Suppressor macrophage treated with lipopolysaccharide for 4 hours (primary cell): ENCODE data around the gene GLCE.
"Not testable (repeated sequence)": the region's sequence is repeated elsewhere in the genome, so short reads cannot be mapped to it uniquely, and the experiment has no call there.

Experiments
- DNase-seq: peaks from one replicate; pipeline ENCODE4 v3.0.0-alpha.2; 2020

The GLCE gene

GRCh38 chr15:69277316-69277715 is 116.9 kb downstream of the GLCE start:
- no peak for DNase-seq

- no peak for DNase-seq
Measured at GRCh38 chr15:69279636-69280035, 119.2 kb downstream of the GLCE start.

GRCh38 chr15:69280783-69281182 is 120.3 kb downstream of the GLCE start:
- DNase-seq: no peak

GRCh38 chr15:69282104-69282743 is 121.8 kb downstream of the GLCE start:
- DNase-seq: no peak

- no peak for DNase-seq
Measured at GRCh38 chr15:69285834-69286233, 125.4 kb downstream of the GLCE start.

- DNase-seq: no peak
Measured at GRCh38 chr15:69288011-69288410, 127.6 kb downstream of the GLCE start.

- no peak for DNase-seq
Measured at GRCh38 chr15:69288531-69289341, 128.3 kb downstream of the GLCE start.

GRCh38 chr15:69289342-69290146 is 129.1 kb downstream of the GLCE start:
- DNase-seq: no peak

- DNase-seq: no peak
Measured at GRCh38 chr15:69290346-69291164, 130.1 kb downstream of the GLCE start.

- DNase-seq: not testable (repeated sequence)
Measured at GRCh38 chr15:69291651-69292050, 131.2 kb downstream of the GLCE start.

- DNase-seq: no peak
Measured at GRCh38 chr15:69292826-69293420, 132.5 kb downstream of the GLCE start.

- DNase-seq: no peak
Measured at GRCh38 chr15:69293741-69294615, 133.5 kb downstream of the GLCE start.

GRCh38 chr15:69296606-69297005 is 136.2 kb downstream of the GLCE start:
- no peak for DNase-seq

- DNase-seq: no peak
Measured at GRCh38 chr15:69297642-69298353, 137.4 kb downstream of the GLCE start.

- DNase-seq: no peak
Measured at GRCh38 chr15:69298354-69298696, 137.9 kb downstream of the GLCE start.

- DNase-seq: no peak
Measured at GRCh38 chr15:69298697-69299441, 138.4 kb downstream of the GLCE start, which contains the start of gene PAQR5. PAQR5 (plus strand) TSS chr15:69298912; CDS start chr15:69360081, 61,169 bp downstream.

GRCh38 chr15:69299451-69299886 is 139.0 kb downstream of the GLCE start:
- no peak for DNase-seq

- no peak for DNase-seq
Measured at GRCh38 chr15:69299943-69300588, 139.6 kb downstream of the GLCE start.

- not testable (repeated sequence) for DNase-seq
Measured at GRCh38 chr15:69301101-69301500, 140.7 kb downstream of the GLCE start.
